D341Med (cell line): Measurements from ENCODE around the gene KLK14.
A peak's percentile ranks its signal among the peaks of the same experiment; 100 is the strongest.

ENCODE experiments used
- DNase-seq: peaks from one replicate; pipeline ENCODE4 v3.0.0; 2012; ENCODE audit warnings: low spot score

Gene KLK14

GRCh38 chr19:51108066-51108804 is 25.5 kb upstream of the KLK14 start, which contains the start of gene CTU1:
TSS of gene CTU1 (minus strand) at chr19:51108409. CDS start at chr19:51104569, 3,840 bp downstream.
- DNase-seq, result peak; percentile 96

GRCh38 chr19:51107406-51108065 is 24.8 kb upstream of the KLK14 start:
- no peak for DNase-seq

GRCh38 chr19:51103926-51104341 is 21.2 kb upstream of the KLK14 start:
- no peak for DNase-seq

GRCh38 chr19:51102991-51103390 is 20.3 kb upstream of the KLK14 start:
- no peak for DNase-seq

GRCh38 chr19:51101171-51101865 is 18.6 kb upstream of the KLK14 start:
- no peak for DNase-seq

GRCh38 chr19:51100601-51101000 is 17.9 kb upstream of the KLK14 start:
- DNase-seq, result no peak

GRCh38 chr19:51099047-51099382 is 16.3 kb upstream of the KLK14 start:
- DNase-seq, result no peak

GRCh38 chr19:51098365-51099046 is 15.8 kb upstream of the KLK14 start:
- DNase-seq, result no peak

GRCh38 chr19:51097796-51098195 is 15.1 kb upstream of the KLK14 start:
- DNase-seq, result no peak

- peak; percentile 72 for DNase-seq
Measured at GRCh38 chr19:51097166-51097738, 14.6 kb upstream of the KLK14 start.

GRCh38 chr19:51096473-51097165 is 13.9 kb upstream of the KLK14 start:
- no peak for DNase-seq

- peak; percentile 79 for DNase-seq
Measured at GRCh38 chr19:51094696-51095279, 12.1 kb upstream of the KLK14 start.

- no peak for DNase-seq
Measured at GRCh38 chr19:51093510-51094345, 11.0 kb upstream of the KLK14 start.

- DNase-seq, result no peak
Measured at GRCh38 chr19:51093101-51093500, 10.4 kb upstream of the KLK14 start.

- DNase-seq, result no peak
Measured at GRCh38 chr19:51091895-51092873, 9.5 kb upstream of the KLK14 start.

- DNase-seq, result no peak
Measured at GRCh38 chr19:51091126-51091525, 8.4 kb upstream of the KLK14 start.

- DNase-seq, result no peak
Measured at GRCh38 chr19:51090471-51090870, 7.8 kb upstream of the KLK14 start.

- DNase-seq, result no peak
Measured at GRCh38 chr19:51089786-51090185, 7.1 kb upstream of the KLK14 start.
